HG02943 (cell line): ENCODE results near the gene GPR68.
"Not testable (repeated sequence)": the region's sequence is repeated elsewhere in the genome, so short reads cannot be mapped to it uniquely, and the experiment has no call there.

Experiments
- ATAC-seq: cut with Tn5 transposase; IDR thresholded peaks from one replicate; pipeline ENCODE4 v1.9.1; 2021; ENCODE audit warnings: mild to moderate bottlenecking, low read depth, moderate library complexity; ENCODE audit not compliant: unreplicated experiment

GPR68 gene

GRCh38 chr14:91254461-91254860 is 10.0 kb upstream of the GPR68 start:
- no peak for ATAC-seq

- no peak for ATAC-seq
Observed at GRCh38 chr14:91253795-91254323, 9.4 kb upstream of the GPR68 start.

DNA sequence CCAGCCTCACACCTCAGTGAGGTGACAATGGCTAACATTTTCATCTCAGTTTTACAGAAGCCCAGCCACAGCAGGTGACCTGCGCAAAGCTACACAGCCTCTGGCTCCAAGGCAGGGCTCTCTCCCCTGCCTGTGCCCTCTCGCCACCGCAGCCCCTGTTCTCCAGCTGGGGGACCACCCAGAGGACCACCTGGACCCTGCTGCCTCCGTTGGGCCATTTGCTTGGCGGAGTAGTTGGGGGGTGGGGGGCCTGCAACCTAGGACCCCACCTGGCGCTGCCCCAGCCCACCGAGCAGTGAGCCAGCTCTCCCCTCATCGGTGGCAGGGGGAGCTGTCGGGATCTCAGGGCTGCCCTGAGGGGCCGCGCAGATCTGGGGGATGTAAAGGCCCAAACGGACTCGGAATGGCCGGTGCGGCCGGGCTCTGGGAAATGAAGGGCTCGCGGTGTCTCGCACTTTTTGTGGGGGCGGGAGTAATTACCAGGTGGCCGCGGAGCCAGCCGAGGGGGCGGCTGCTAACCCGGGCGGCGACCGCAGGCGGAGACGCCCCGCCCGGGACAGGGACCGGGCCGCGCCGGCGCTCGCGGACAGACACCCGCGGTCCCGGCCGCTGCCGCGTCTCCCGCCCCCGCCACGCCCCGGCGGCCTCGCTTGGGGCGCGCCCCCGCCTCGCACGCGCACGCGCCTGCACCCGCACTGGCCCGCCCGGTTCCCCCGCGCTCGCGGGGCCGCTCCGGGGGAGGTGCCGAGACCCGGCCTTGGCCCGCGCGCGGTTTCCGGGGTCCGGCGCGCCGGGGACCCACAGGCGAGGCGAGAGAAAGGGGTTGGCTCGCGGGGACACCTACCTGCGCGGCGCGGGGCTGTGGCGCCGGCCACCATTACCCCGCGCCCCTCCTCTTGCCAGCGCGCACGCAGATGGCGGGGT is 8.6 kb upstream of the GPR68 start:
- no peak for ATAC-seq

DNA sequence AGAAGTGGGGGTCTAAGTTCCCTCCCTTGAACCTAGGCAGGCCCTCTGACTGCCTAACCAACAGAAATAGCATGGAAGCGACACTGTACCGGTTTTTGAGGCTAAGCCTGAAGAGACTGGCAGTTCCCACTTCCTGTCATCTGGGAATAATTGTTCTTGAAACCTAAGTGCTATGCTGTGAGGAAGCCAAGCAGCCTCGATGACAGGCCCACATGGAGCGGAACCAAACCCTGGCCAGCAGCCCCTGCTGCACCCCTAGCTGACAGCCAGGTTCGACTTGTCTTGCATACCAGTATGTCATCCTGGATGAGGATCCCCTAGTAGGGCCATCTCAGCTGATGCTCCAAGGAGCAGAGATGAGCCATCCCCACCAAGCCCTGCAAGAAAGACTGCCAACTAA is 6.4 kb upstream of the GPR68 start:
- ATAC-seq: no peak

GRCh38 chr14:91249841-91250616 is 5.5 kb upstream of the GPR68 start:
- peak; percentile 88 for ATAC-seq

DNA sequence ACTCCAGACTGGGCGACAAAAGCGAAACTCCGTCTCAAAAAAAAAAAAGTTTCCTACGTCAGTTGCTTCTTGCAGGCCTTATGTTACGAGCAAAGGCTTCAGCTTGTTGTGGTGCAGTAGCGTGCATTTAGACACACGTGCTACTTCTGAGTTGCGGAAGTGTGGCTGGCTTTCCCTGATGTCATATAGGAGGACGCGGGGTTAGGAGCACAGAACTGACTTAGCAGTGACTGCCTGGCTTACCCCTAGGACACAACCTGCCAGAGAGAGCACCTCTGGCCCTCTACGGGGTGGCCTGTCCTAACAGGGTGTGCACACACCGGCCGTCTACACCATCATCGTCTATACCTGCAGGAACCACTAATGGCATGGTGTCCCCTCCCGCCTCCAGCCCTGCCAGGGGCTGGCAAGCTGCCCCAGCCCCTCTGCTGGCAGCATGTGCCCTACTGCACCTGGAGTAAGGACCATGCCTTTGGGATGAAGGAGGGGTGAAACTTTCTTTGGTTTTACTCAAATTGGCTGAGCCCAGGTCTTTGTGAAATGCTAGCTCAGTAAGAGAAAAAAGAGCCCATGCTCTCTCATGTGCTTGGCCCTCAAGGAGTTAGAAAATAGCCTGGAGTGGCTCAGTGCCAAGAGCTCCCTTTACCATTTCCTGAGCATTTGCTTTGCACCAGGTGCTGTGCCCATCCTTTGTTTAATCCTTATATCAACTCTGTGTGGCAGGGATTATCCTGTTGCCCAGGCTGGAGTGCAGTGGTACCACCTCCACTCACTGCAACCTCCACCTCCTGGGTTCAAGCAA is 1.7 kb upstream of the GPR68 start:
- ATAC-seq: no peak

GRCh38 chr14:91245616-91246015 is 1.1 kb upstream of the GPR68 start:
- not testable (repeated sequence) for ATAC-seq

GRCh38 chr14:91245029-91245428 is 525 bp upstream of the GPR68 start:
- ATAC-seq: no peak

- ATAC-seq: no peak
Observed at GRCh38 chr14:91243074-91243471, 1.4 kb downstream of the GPR68 start.

GRCh38 chr14:91242635-91243034 is 1.9 kb downstream of the GPR68 start:
- no peak for ATAC-seq

DNA sequence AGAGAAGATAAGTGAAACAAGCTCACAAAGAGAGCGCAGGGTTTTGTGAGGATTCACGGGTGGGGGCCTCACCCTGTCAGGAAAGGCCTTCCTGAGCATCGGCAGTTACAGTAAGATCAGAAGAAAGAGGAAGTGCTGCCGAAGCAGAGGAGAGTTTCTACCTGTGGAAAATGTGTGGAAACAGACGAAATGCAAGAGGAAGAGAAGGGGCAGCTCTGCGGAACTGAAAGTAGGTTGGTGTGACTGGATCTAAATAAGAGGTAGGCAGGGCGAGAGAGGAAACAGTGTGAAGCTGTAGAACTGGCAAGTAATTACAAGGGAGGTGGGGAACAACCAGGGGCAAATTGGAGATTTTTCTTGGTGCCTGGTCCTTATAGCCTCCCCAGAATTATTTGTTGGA is 2.6 kb downstream of the GPR68 start:
- peak; percentile 72 for ATAC-seq

GRCh38 chr14:91238661-91239060 is 5.8 kb downstream of the GPR68 start:
- no peak for ATAC-seq

GRCh38 chr14:91238085-91238484 is 6.4 kb downstream of the GPR68 start:
- ATAC-seq: no peak

- ATAC-seq: no peak
Observed at GRCh38 chr14:91237219-91237618, 7.3 kb downstream of the GPR68 start.

- no peak for ATAC-seq
Observed at GRCh38 chr14:91235841-91236240, 8.7 kb downstream of the GPR68 start.

DNA sequence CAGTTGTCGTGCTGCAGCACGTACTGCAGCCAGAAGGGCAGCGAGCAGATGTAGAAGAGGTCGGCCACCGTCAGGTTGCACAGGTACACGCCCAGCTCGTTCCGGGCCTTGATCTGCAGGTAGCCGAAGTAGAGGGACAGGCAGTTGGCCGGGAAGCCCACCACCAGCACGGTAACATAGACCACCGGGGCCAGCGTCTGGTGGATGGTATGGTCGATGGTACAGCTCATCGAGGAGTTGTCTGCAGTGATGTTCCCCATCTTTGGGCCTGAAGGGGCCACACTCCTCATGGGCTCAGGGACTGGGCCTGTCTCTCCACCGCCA is 9.8 kb downstream of the GPR68 start:
- no peak for ATAC-seq

DNA sequence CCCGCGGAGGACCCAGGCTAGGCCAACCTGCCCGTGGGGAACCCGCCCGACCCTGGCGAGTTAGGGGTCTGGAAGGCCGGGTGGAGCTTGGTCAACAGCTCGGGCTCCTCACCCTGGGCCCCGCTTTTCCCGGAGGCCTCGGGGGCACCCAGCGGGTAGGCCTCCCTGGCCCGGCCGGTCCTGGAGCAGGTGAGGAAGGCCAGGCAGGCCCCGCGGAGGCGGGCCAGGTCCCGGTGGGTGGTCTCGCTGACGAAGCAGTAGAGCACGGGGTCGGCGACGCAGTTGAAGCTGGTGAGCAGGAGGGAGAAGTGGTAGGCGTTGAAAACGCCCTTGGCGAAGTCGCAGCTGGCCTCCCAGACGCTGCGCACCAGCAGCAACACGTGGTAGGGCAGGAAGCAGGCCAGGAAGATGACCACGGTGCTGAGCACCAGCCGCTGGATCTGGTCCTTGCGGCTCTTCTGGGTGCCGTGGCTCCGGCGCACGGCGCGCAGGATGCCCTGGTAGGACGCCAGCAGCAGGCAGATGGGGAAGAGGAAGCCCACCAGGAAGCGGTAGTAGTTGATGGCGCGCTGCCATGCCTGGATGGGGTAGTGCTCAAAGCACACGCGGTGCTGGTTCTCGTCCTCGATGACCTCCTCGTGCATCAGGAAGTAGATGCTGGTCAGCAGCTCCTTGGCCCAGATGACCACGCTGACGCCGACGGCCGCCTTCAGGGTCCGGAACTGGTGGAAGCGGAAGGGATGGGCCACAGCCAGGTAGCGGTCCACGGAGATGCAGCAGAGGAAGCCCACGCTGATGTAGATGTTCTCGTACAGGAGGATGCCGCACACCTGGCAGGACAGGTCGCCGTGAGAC is 10.3 kb downstream of the GPR68 start:
- ATAC-seq: no peak

- no peak for ATAC-seq
Observed at GRCh38 chr14:91232603-91233002, 11.9 kb downstream of the GPR68 start.

DNA sequence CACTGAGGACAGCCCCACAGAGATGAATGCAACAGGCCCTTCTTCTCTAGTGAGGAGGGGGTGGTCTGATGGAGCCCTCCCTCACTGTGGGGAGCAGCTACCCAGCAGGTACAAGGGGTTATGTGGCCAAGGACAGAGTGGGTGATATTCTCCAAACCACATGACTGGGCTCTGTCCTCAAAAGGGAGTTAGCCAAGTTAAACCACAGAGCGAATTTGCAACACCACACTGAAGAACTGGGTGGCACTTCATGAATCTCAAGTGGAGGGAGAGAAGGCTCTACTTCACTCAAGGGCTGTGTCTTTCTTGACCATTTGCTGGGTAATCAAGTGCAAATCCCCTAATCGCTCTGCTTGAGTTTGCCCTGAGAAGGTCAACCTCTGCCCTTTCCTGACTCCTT is 12.5 kb downstream of the GPR68 start:
- no peak for ATAC-seq

GRCh38 chr14:91231446-91231845 is 13.1 kb downstream of the GPR68 start:
- ATAC-seq: no peak
